ENCODE results near the gene SNRPD3. TPM values are rescaled to one million over a fixed set of nuclear protein-coding genes. Genes with fewer than 3 reads are reported as not detected.

SNRPD3 gene
- total RNA-seq, 1 donor from 2014 or later: 103 TPM

GRCh38 chr22:24532075-24532474 is 23.7 kb upstream of the SNRPD3 start:
- TF ChIP-seq CTCF (IDR thresholded peaks at IDR 0.05; ENCODE audit: unreplicated experiment): no peak
- Mint-ChIP-seq H3K4me3 (ENCODE audit: unreplicated experiment) (no peak overlapping the region), H3K27ac (ENCODE audit: unreplicated experiment) (no peak overlapping the region), H3K4me1 (ENCODE audit: unreplicated experiment) (no peaks in the 10 kb centered on the region), H3K9me3 (ENCODE audit: unreplicated experiment) (no peaks in the 10 kb centered on the region), H3K36me3 (ENCODE audit: low read depth, unreplicated experiment) (no peaks in the 10 kb centered on the region), H3K27me3 (ENCODE audit: unreplicated experiment) (no peaks in the 10 kb centered on the region)
- DNase-seq (ENCODE audit: low spot score): no peak

DNA sequence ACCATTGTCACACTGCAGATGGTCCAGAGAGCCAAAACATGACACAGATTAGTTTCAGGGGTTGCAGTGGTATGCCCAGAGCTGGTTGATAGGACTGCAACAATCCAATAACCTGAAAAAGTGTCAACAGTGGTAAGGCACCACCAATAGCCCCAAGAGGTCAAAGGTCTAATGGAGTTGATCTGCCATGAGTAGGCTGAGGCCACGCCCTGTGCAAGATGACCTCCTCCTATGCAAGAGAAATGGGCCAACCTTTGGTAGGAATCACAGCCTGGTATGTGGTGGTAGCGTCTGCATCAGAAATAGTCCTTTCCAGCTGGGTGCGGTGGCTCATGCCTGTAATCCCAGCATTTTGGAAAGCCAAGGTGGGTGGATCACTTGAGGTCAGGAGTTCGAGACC is 20.5 kb upstream of the SNRPD3 start:
- H3K4me3 Mint-ChIP-seq (ENCODE audit: unreplicated experiment): no peak overlapping the region
- no peaks in the 10 kb centered on the region for H3K27me3 Mint-ChIP-seq (ENCODE audit: unreplicated experiment)
- no peak overlapping the region for H3K27ac Mint-ChIP-seq (ENCODE audit: unreplicated experiment)
- H3K36me3 Mint-ChIP-seq (ENCODE audit: low read depth, unreplicated experiment): peaks cover 8% of the 10 kb centered on the region
- no peaks in the 10 kb centered on the region for H3K4me1 Mint-ChIP-seq (ENCODE audit: unreplicated experiment)
- TF ChIP-seq CTCF (IDR thresholded peaks at IDR 0.05; ENCODE audit: unreplicated experiment): no peak
- no peaks in the 10 kb centered on the region for H3K9me3 Mint-ChIP-seq (ENCODE audit: unreplicated experiment)
- DNase-seq (ENCODE audit: low spot score): no peak

GRCh38 chr22:24536089-24536488 is 19.7 kb upstream of the SNRPD3 start:
- no peak for TF ChIP-seq CTCF (IDR thresholded peaks at IDR 0.05; ENCODE audit: unreplicated experiment)
- no peak for DNase-seq (ENCODE audit: low spot score)
- H3K36me3 Mint-ChIP-seq (ENCODE audit: low read depth, unreplicated experiment): peaks cover 15% of the 10 kb centered on the region
- H3K27me3 Mint-ChIP-seq (ENCODE audit: unreplicated experiment): no peaks in the 10 kb centered on the region
- H3K4me1 Mint-ChIP-seq (ENCODE audit: unreplicated experiment): no peaks in the 10 kb centered on the region
- no peak overlapping the region for H3K27ac Mint-ChIP-seq (ENCODE audit: unreplicated experiment)
- H3K4me3 Mint-ChIP-seq (ENCODE audit: unreplicated experiment): no peak overlapping the region
- no peaks in the 10 kb centered on the region for H3K9me3 Mint-ChIP-seq (ENCODE audit: unreplicated experiment)

DNA sequence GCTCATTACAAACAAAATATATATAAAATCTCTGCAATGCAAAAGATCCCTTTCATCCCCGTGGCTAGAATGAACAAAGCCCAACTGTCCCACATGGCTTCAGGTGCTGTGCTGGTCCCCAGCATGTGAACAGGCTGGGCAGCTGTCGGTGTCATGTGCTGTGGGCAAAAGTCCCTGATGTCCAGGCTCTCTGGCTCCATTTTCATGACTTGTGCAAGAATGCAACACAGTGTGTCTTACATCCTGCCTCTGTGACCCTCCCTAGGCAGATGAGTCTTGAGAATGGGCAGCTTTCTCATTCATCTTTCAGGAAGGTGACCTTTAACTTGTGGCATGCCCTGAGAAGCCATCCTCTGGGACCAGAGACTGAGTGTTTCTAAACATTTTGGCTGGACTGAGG is 15.3 kb upstream of the SNRPD3 start:
- no peaks in the 10 kb centered on the region for H3K4me1 Mint-ChIP-seq (ENCODE audit: unreplicated experiment)
- H3K9me3 Mint-ChIP-seq (ENCODE audit: unreplicated experiment): no peaks in the 10 kb centered on the region
- H3K4me3 Mint-ChIP-seq (ENCODE audit: unreplicated experiment): no peak overlapping the region
- TF ChIP-seq CTCF (IDR thresholded peaks at IDR 0.05; ENCODE audit: unreplicated experiment): no peak
- H3K36me3 Mint-ChIP-seq (ENCODE audit: low read depth, unreplicated experiment): peaks cover 23% of the 10 kb centered on the region
- H3K27ac Mint-ChIP-seq (ENCODE audit: unreplicated experiment): no peak overlapping the region
- no peaks in the 10 kb centered on the region for H3K27me3 Mint-ChIP-seq (ENCODE audit: unreplicated experiment)
- no peak for DNase-seq (ENCODE audit: low spot score)

GRCh38 chr22:24541681-24542515 is 13.9 kb upstream of the SNRPD3 start:
- Mint-ChIP-seq H3K36me3 (ENCODE audit: low read depth, unreplicated experiment) (peaks cover 32% of the 10 kb centered on the region), H3K27ac (ENCODE audit: unreplicated experiment) (no peak overlapping the region), H3K4me1 (ENCODE audit: unreplicated experiment) (no peaks in the 10 kb centered on the region), H3K9me3 (ENCODE audit: unreplicated experiment) (no peaks in the 10 kb centered on the region), H3K4me3 (ENCODE audit: unreplicated experiment) (no peak overlapping the region), H3K27me3 (ENCODE audit: unreplicated experiment) (peaks cover 2% of the 10 kb centered on the region)
- no peak for TF ChIP-seq CTCF (IDR thresholded peaks at IDR 0.05; ENCODE audit: unreplicated experiment)
- no peak for DNase-seq (ENCODE audit: low spot score)
